Gastrocnemius medialis (tissue), 4 donors: ENCODE data around the gene ROBO2. TPM values are rescaled to one million over a fixed set of nuclear protein-coding genes. Genes with fewer than 3 reads are reported as not detected.

ENCODE experiments used
- ATAC-seq, 2 donors: fragments of 150-250 bp; one replicate each; pipeline ENCODE4 v1.9.1; 2016
- DNase-seq, 2 donors: peaks; one replicate each; pipeline ENCODE4 v3.0.0-alpha.2; 2019
- H3K27ac ChIP-seq, 4 donors: fragments of 200-600 bp; sonication (generic); 1 replicate in 1 of 4; 2 replicates in 3 of 4; pipeline ENCODE4 v1.5.1; 2016 to 2018; ENCODE audit warnings: mild to moderate bottlenecking in 2 of 4, moderate library complexity in 1 of 4
- H3K27me3 ChIP-seq, 3 donors: fragments of 200-600 bp; sonication (generic) in 2 of 3; 1 replicate in 1 of 3; 2 replicates in 2 of 3; pipeline versions ENCODE4 v1.5.1 to v1.6.0; 2016 to 2019; ENCODE audit warnings: mild to moderate bottlenecking in 1 of 3, moderate library complexity in 1 of 3
- H3K36me3 ChIP-seq, 2 donors: fragments of 200-600 bp; sonication (generic) in 1 of 2; one replicate each; pipeline ENCODE4 v1.5.1; 2017 to 2018
- H3K4me1 ChIP-seq, 2 donors: fragments of 200-600 bp; sonication (generic) in 1 of 2; one replicate each; pipeline ENCODE4 v1.5.1; 2016 to 2017; ENCODE audit warnings: mild to moderate bottlenecking in 2 of 2
- H3K4me3 ChIP-seq, 4 donors: fragments of 200-600 bp; sonication (generic) in 3 of 4; 1 replicate in 1 of 4; 2 replicates in 3 of 4; pipeline ENCODE4 v1.5.1; 2016 to 2019; ENCODE audit warnings: mild to moderate bottlenecking in 2 of 4
- H3K9me3 ChIP-seq, 3 donors: fragments of 200-600 bp; sonication (generic) in 2 of 3; 1 replicate in 1 of 3; 2 replicates in 2 of 3; pipeline ENCODE4 v1.5.1; 2016 to 2019
- CTCF ChIP-seq, 5 experiments: fragments of 450-650 bp in 3 of 5; fragments of 200-600 bp in 2 of 5; sonication (generic) in 2 of 5; IDR thresholded peaks in 4 of 5; conservative IDR thresholded peaks in 1 of 5; 1 replicate in 4 of 5; 2 replicates in 1 of 5; pipeline ENCODE4 v1.5.1; 2016 to 2019; ENCODE audit warnings: antibody characterized with exemption in 5 of 5, mild to moderate bottlenecking in 3 of 5, moderate library complexity in 3 of 5
- POLR2A ChIP-seq, 2 donors: fragments of 450-650 bp; IDR thresholded peaks; one replicate each; pipeline ENCODE4 v1.6.1; 2017; ENCODE audit warnings: antibody characterized with exemption in 2 of 2, mild to moderate bottlenecking in 2 of 2, moderate library complexity in 2 of 2
- in situ Hi-C, 4 donors: fragments of 200-750 bp; cut with MboI; loops; one replicate each; pipeline versions ENCODE4 v1.15.0 to v1.8.0; 2017; ENCODE audit warnings: low sequenced_read_pairs in 4 of 4
- intact Hi-C: fragments of 100-400 bp; cut with DNase I; formaldehyde crosslinking; loops from one replicate; pipeline ENCODE4 v1.15.1; 2023; ENCODE audit warnings: low total_unique reads
- total RNA-seq, 4 donors: library from RNA; depleted of rRNA; stranded (reverse); fragments of >200 nt; gene quantifications; one replicate each; pipeline versions ENCODE4 v1.1.0 to v1.2.3, GENCODE V29; 2016

Gene ROBO2
- total RNA-seq, 4 donors from 2014 or later = 0.07 TPM; not detected in 3

GRCh38 chr3:77158730-77159581 is 119.1 kb downstream of the ROBO2 start:
- Histone ChIP-seq H3K27me3 (no peaks in the 10 kb centered on the region), H3K4me3 (no peak overlapping the region), H3K9me3 (no peaks in the 10 kb centered on the region), H3K36me3 (no peaks in the 10 kb centered on the region), H3K4me1 (no peaks in the 10 kb centered on the region), H3K27ac (no peak overlapping the region)
- DNase-seq (no peak), ATAC-seq (no peak)
- in situ Hi-C loops = no loop called here
- intact Hi-C loops = no loop called here
- TF ChIP-seq POLR2A (IDR thresholded peaks at IDR 0.05) = no peak
- no peak for TF ChIP-seq CTCF (IDR thresholded peaks at IDR 0.05 in 4 of 5, conservative IDR thresholded peaks at IDR 0.05 in 1 of 5)

DNA sequence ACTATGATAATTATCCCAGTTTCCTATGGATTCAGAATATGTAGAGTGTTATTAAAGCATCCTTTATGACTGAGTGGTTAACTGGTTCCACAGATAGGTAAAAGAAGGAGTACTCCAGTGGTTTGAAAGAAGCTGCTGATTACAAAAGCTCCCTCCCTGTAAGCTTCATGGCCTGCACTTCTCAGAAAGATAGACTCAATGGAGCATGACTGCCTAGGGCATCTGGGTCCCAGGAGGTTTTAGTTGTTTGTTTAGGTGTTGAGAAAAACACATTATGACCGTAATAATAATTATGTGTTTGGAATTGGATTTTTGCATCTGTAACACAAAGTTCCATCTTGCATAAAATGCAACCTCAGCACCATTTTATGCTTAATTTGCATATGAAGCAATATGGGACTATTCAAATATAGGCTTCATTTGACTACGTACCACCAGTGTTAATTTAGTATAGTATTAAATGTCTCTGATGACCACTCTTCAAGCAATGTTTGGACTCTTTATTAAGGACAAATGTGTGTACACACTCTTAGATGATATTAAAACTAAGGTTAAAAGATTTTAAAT is 121.1 kb downstream of the ROBO2 start:
- no peaks in the 10 kb centered on the region for H3K27me3 ChIP-seq
- no peaks in the 10 kb centered on the region for H3K9me3 ChIP-seq
- DNase-seq (no peak), ATAC-seq (no peak)
- no peaks in the 10 kb centered on the region for H3K36me3 ChIP-seq
- no peaks in the 10 kb centered on the region for H3K4me1 ChIP-seq
- intact Hi-C loops (no loop called here), in situ Hi-C loops (no loop called here)
- no peak overlapping the region for H3K4me3 ChIP-seq
- H3K27ac ChIP-seq = no peak overlapping the region
- TF ChIP-seq POLR2A (IDR thresholded peaks at IDR 0.05) = no peak
- TF ChIP-seq CTCF (IDR thresholded peaks at IDR 0.05 in 4 of 5, conservative IDR thresholded peaks at IDR 0.05 in 1 of 5) = no peak

- Histone ChIP-seq H3K27ac (no peak overlapping the region), H3K4me3 (no peak overlapping the region), H3K4me1 (no peaks in the 10 kb centered on the region), H3K36me3 (no peaks in the 10 kb centered on the region), H3K27me3 (no peaks in the 10 kb centered on the region), H3K9me3 (no peaks in the 10 kb centered on the region)
- no peak for ATAC-seq
- intact Hi-C loops = no loop called here
- TF ChIP-seq POLR2A (IDR thresholded peaks at IDR 0.05) (no peak), CTCF (IDR thresholded peaks at IDR 0.05 in 4 of 5, conservative IDR thresholded peaks at IDR 0.05 in 1 of 5) (no peak)
- in situ Hi-C loops = no loop called here
- no peak for DNase-seq
Observed at GRCh38 chr3:77169823-77170222, 129.9 kb downstream of the ROBO2 start.

DNA sequence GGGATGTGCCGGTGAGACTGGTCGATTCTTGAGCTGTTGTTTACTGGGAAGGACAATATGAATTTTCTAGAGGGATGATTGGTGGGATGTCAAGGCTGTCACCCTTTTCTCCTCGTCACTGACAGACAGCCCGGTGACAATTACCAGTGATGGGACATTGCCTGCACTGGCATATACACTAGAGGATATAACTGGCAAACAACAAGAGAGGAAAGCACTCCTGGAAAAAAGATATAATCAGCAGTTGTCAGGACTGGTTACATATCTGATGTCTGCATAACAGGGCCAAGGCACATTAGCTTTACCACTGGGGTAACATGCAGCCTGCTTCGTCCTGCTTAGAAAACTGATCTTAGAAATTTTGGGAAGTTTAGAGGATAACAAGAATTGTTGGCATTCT is 131.1 kb downstream of the ROBO2 start:
- Histone ChIP-seq H3K4me1 (no peaks in the 10 kb centered on the region), H3K4me3 (no peak overlapping the region), H3K27me3 (no peaks in the 10 kb centered on the region), H3K27ac (no peak overlapping the region), H3K9me3 (no peaks in the 10 kb centered on the region), H3K36me3 (no peaks in the 10 kb centered on the region)
- intact Hi-C loops = no loop called here
- in situ Hi-C loops = no loop called here
- no peak for ATAC-seq
- TF ChIP-seq POLR2A (IDR thresholded peaks at IDR 0.05) (no peak), CTCF (IDR thresholded peaks at IDR 0.05 in 4 of 5, conservative IDR thresholded peaks at IDR 0.05 in 1 of 5) (no peak)
- DNase-seq = no peak
